NCI-H774 (cell line): ENCODE data around the gene HSPA12A.

Source experiments
- DNase-seq: peaks from one replicate; lab custom pipeline; 2025; lab: John Stamatoyannopoulos, UW

The HSPA12A gene

GRCh38 chr10:116629340-116629739 is 113.0 kb downstream of the HSPA12A start:
- no peak for DNase-seq

- DNase-seq: no peak
These were observed 114.9 kb downstream of the HSPA12A start for GRCh38 chr10:116627386-116627933.

- no peak for DNase-seq
These were observed 115.6 kb downstream of the HSPA12A start for GRCh38 chr10:116626815-116627214.

GRCh38 chr10:116625845-116626244 is 116.5 kb downstream of the HSPA12A start:
- no peak for DNase-seq

GRCh38 chr10:116621934-116622655 is 120.3 kb downstream of the HSPA12A start:
- no peak for DNase-seq

GRCh38 chr10:116621476-116621875 is 120.9 kb downstream of the HSPA12A start:
- DNase-seq: no peak
